PC-3 (cell line): ENCODE measurements around the gene SLC36A3. TPM values are rescaled to one million over a fixed set of nuclear protein-coding genes. Genes with fewer than 3 reads are reported as not detected.
"Not testable (repeated sequence)": the region's sequence is repeated elsewhere in the genome, so short reads cannot be mapped to it uniquely, and the experiment has no call there.

Experiments
- ATAC-seq: fragments of 200-7000 bp; cut with Tn5 transposase; 2 replicates; pipeline ENCODE4 v1.9.1; 2020; ENCODE audit warnings: mild to moderate bottlenecking, moderate library complexity
- BruUV-seq: library from RNA; stranded (reverse); fragments of 400-500 nt; replicated peaks from 2 replicates; lab custom pipeline; 2021; lab: Mats Ljungman, UMichigan
- CTCF ChIA-PET: fragments of 300-600 bp; sonication (Branson Sonifier 250); formaldehyde crosslinking; loops from one replicate; lab custom pipeline; 2022; ENCODE audit warnings: antibody characterized with exemption; lab: Charles Lee
- POLR2A ChIA-PET: fragments of 300-600 bp; sonication (Branson Sonifier 250); formaldehyde crosslinking; loops from one replicate; lab custom pipeline; 2022; ENCODE audit warnings: antibody characterized with exemption; ENCODE audit not compliant: unreplicated experiment; lab: Charles Lee
- DNase-seq: peaks from one replicate; pipeline ENCODE4 v3.0.0-alpha.2; 2015
- H2AFZ ChIP-seq: fragments of 300-600 bp; sonication (generic); 2 replicates; pipeline ENCODE4 v1.6.0; 2016; ENCODE audit warnings: antibody characterized with exemption, low read length
- H3F3A ChIP-seq: fragments of 300-600 bp; sonication (generic); one replicate; pipeline ENCODE4 v1.6.0; 2017; ENCODE audit warnings: antibody characterized with exemption, low read length, control low read depth, mild to moderate bottlenecking; ENCODE audit not compliant: unreplicated experiment
- H3K27ac ChIP-seq: fragments of 300-600 bp; sonication (generic); 2 replicates; pipeline ENCODE4 v1.5.1; 2016; ENCODE audit warnings: mild to moderate bottlenecking, low read length
- H3K27me3 ChIP-seq: fragments of 300-600 bp; sonication (generic); 2 replicates; pipeline ENCODE4 v1.6.1; 2016; ENCODE audit warnings: low read length, mixed read lengths
- H3K36me3 ChIP-seq: fragments of 300-600 bp; sonication (generic); 2 replicates; pipeline ENCODE4 v1.6.1; 2016; ENCODE audit warnings: low read depth, mixed run types, low read length, mixed read lengths
- H3K4me1 ChIP-seq: fragments of 300-600 bp; sonication (generic); 2 replicates; pipeline ENCODE4 v1.5.1; 2016; ENCODE audit warnings: low read length; ENCODE audit not compliant: insufficient read depth
- H3K4me2 ChIP-seq: fragments of 300-600 bp; sonication (generic); 2 replicates; pipeline ENCODE4 v1.6.0; 2016; ENCODE audit warnings: low read length
- H3K4me3 ChIP-seq: fragments of 300-600 bp; sonication (generic); 2 replicates; pipeline ENCODE4 v1.5.1; 2016; ENCODE audit warnings: mild to moderate bottlenecking, low read length, mixed read lengths
- H3K79me2 ChIP-seq: fragments of 300-600 bp; sonication (generic); 2 replicates; pipeline ENCODE4 v1.6.1; 2017; ENCODE audit warnings: low read length, mixed read lengths
- H3K9ac ChIP-seq: fragments of 300-600 bp; sonication (generic); 2 replicates; pipeline ENCODE4 v1.6.0; 2016; ENCODE audit warnings: mild to moderate bottlenecking, low read length
- H3K9me2 ChIP-seq: fragments of 300-600 bp; sonication (generic); replicated peaks from 2 replicates; pipeline ENCODE4 v1.6.1; 2016; ENCODE audit warnings: mixed run types, low read length, mixed read lengths
- H3K9me3 ChIP-seq: fragments of 300-600 bp; sonication (generic); 2 replicates; pipeline ENCODE4 v1.6.1; 2016; ENCODE audit warnings: low read length, mixed read lengths
- H4K20me1 ChIP-seq: fragments of 300-600 bp; sonication (generic); 2 replicates; pipeline ENCODE4 v1.6.1; 2016; ENCODE audit warnings: low read length, mixed read lengths
- CTCF ChIP-seq: fragments of 300-600 bp; sonication (generic); conservative IDR thresholded peaks from 2 replicates; pipeline ENCODE4 v1.5.1; 2017; ENCODE audit warnings: antibody characterized with exemption, low read depth, mild to moderate bottlenecking, low read length
- EZH2 ChIP-seq: fragments of 300-600 bp; sonication (generic); IDR thresholded peaks from one replicate; pipeline ENCODE4 v1.6.1; 2017; ENCODE audit warnings: antibody characterized with exemption, mild to moderate bottlenecking, low read length; ENCODE audit not compliant: unreplicated experiment
- EZH2phosphoT487 ChIP-seq: fragments of 300-600 bp; sonication (generic); IDR thresholded peaks from 2 replicates; pipeline ENCODE4 v1.6.1; 2018; ENCODE audit warnings: mild to moderate bottlenecking, antibody characterized with exemption, low read length, borderline replicate concordance
- intact Hi-C: fragments of 100-400 bp; cut with micrococcal nuclease; formaldehyde crosslinking; loops from 2 replicates; pipeline ENCODE4 v1.9.0; 2023
- total RNA-seq: library from RNA; depleted of rRNA; stranded (reverse); fragments of >200 nt; gene quantifications from 2 replicates; pipeline ENCODE4 v1.2.3, GENCODE V29; 2014

SLC36A3 gene
- total RNA-seq, 1 experiment from 2014 or later = not detected

- ChIA-PET CTCF (interaction anchor here (0.7 to 1.2 kb wide), 4 partner anchors 50 to 214 kb away, joined by 3 to 9 read pairs (median 6); no protein-coding TSS in a partner anchor), POLR2A (interaction anchor here (0.6 kb wide), 1 partner anchor 347 kb away, joined by 4 read pairs; no protein-coding TSS in a partner anchor)
- ATAC-seq (no peak), DNase-seq (no peak)
- Histone ChIP-seq H3K9ac (no peak overlapping the region), H3F3A (no peaks in the 10 kb centered on the region), H3K9me3 (no peaks in the 10 kb centered on the region), H4K20me1 (no peaks in the 10 kb centered on the region), H3K4me3 (no peak overlapping the region), H3K27ac (no peak overlapping the region), H2AFZ (no peak overlapping the region), H3K9me2 (no peaks in the 10 kb centered on the region), H3K79me2 (no peaks in the 10 kb centered on the region), H3K27me3 (no peaks in the 10 kb centered on the region), H3K36me3 (no peaks in the 10 kb centered on the region), H3K4me2 (no peak overlapping the region), H3K4me1 (peaks cover 5% of the 10 kb centered on the region)
- no peak for TF ChIP-seq EZH2phosphoT487
- TF ChIP-seq CTCF = no peak
- no peak for TF ChIP-seq EZH2
- intact Hi-C loops = loop anchor here (2.0 to 5.0 kb wide), 2 partner anchors 71 to 78 kb away; no protein-coding TSS in a partner anchor
- BruUV-seq = no TSS peak
Observed at GRCh38 chr5:151238303-151238741, 65.2 kb downstream of the SLC36A3 start.

GRCh38 chr5:151237685-151238084 lies 65.9 kb downstream of the SLC36A3 start:
- Histone ChIP-seq H3K9ac (no peak overlapping the region), H3K4me1 (peaks cover 5% of the 10 kb centered on the region), H3K9me2 (no peaks in the 10 kb centered on the region), H3K4me2 (no peak overlapping the region), H2AFZ (no peak overlapping the region), H3F3A (no peaks in the 10 kb centered on the region), H3K27me3 (no peaks in the 10 kb centered on the region), H3K9me3 (no peaks in the 10 kb centered on the region), H3K79me2 (no peaks in the 10 kb centered on the region), H3K4me3 (no peak overlapping the region), H3K27ac (no peak overlapping the region), H3K36me3 (no peaks in the 10 kb centered on the region), H4K20me1 (no peaks in the 10 kb centered on the region)
- no TSS peak for BruUV-seq
- DNase-seq (no peak), ATAC-seq (no peak)
- intact Hi-C loops = loop anchor here (2.0 to 5.0 kb wide), 2 partner anchors 70 to 79 kb away; no protein-coding TSS in a partner anchor
- TF ChIP-seq CTCF (no peak), EZH2phosphoT487 (no peak), EZH2 (no peak)
- POLR2A ChIA-PET = interaction anchor here (0.6 kb wide), 1 partner anchor 347 kb away, joined by 4 read pairs; no protein-coding TSS in a partner anchor
- CTCF ChIA-PET = no interaction called here

GRCh38 chr5:151236888-151237287 lies 66.7 kb downstream of the SLC36A3 start:
- H3K36me3 ChIP-seq = no peaks in the 10 kb centered on the region
- H3K4me1 ChIP-seq = peaks cover 5% of the 10 kb centered on the region
- H3K27me3 ChIP-seq = no peaks in the 10 kb centered on the region
- no peaks in the 10 kb centered on the region for H3K9me2 ChIP-seq
- ATAC-seq (no peak), DNase-seq (no peak)
- no peaks in the 10 kb centered on the region for H3K79me2 ChIP-seq
- H3K9ac ChIP-seq = no peak overlapping the region
- intact Hi-C loops = loop anchor here (5.0 kb wide), 1 partner anchor 70 kb away; no protein-coding TSS in a partner anchor
- H3K4me2 ChIP-seq = no peak overlapping the region
- H4K20me1 ChIP-seq = no peaks in the 10 kb centered on the region
- no peaks in the 10 kb centered on the region for H3K9me3 ChIP-seq
- TF ChIP-seq EZH2 (no peak), EZH2phosphoT487 (no peak), CTCF (no peak)
- ChIA-PET CTCF (no interaction called here), POLR2A (no interaction called here)
- no peak overlapping the region for H3K27ac ChIP-seq
- H3K4me3 ChIP-seq = no peak overlapping the region
- no peak overlapping the region for H2AFZ ChIP-seq
- no peaks in the 10 kb centered on the region for H3F3A ChIP-seq
- BruUV-seq = no TSS peak

- H4K20me1 ChIP-seq, H3K27ac ChIP-seq, H3K36me3 ChIP-seq, H3K4me1 ChIP-seq, POLR2A ChIA-PET, H3K27me3 ChIP-seq, H3K9me3 ChIP-seq, H3K79me2 ChIP-seq, ATAC-seq, CTCF ChIA-PET, H3K4me3 ChIP-seq, H3K4me2 ChIP-seq, DNase-seq, BruUV-seq, H2AFZ ChIP-seq, H3K9me2 ChIP-seq, H3K9ac ChIP-seq, H3F3A ChIP-seq: not testable (repeated sequence)
- intact Hi-C loops = loop anchor here (5.0 kb wide), 1 partner anchor 68 kb away; no protein-coding TSS in a partner anchor
Observed at GRCh38 chr5:151235239-151235571, 68.4 kb downstream of the SLC36A3 start.
